ENCODE measurements around the gene ALDH2.

- TF ChIP-seq CTCF (conservative IDR thresholded peaks at IDR 0.05; ENCODE audit: low read length) (no peak), EZH2phosphoT487 (IDR thresholded peaks at IDR 0.05; ENCODE audit: borderline replicate concordance) (no peak)
These were observed 33.0 kb downstream of the ALDH2 start for GRCh38 chr12:111799758-111800157.

All from Loucy (cell line).